Progenitor cell of endocrine pancreas (in vitro differentiated cells): ENCODE data around the gene UBALD1. TPM values are rescaled to one million over a fixed set of nuclear protein-coding genes. Genes with fewer than 3 reads are reported as not detected.
"Not testable (repeated sequence)": the region's sequence is repeated elsewhere in the genome, so short reads cannot be mapped to it uniquely, and the experiment has no call there.

Source experiments
- DNase-seq: peaks from one replicate; pipeline ENCODE4 v3.0.0; 2021; ENCODE audit warnings: low spot score; ENCODE audit not compliant: unreplicated experiment
- H3K27ac Mint-ChIP-seq: 2 replicates; pipeline ENCODE4 v1.8.0; 2021; ENCODE audit warnings: mild to moderate bottlenecking, moderate library complexity, mixed read lengths
- H3K27me3 Mint-ChIP-seq: 2 replicates; pipeline ENCODE4 v1.8.0; 2021; ENCODE audit warnings: mixed read lengths
- H3K36me3 Mint-ChIP-seq: 2 replicates; pipeline ENCODE4 v1.8.0; 2022; ENCODE audit warnings: mixed read lengths; ENCODE audit not compliant: insufficient read depth
- H3K4me1 Mint-ChIP-seq: 2 replicates; pipeline ENCODE4 v1.8.0; 2021; ENCODE audit warnings: low read depth, mixed read lengths
- H3K4me3 Mint-ChIP-seq: 2 replicates; pipeline ENCODE4 v1.8.0; 2021; ENCODE audit warnings: low read depth, mild to moderate bottlenecking, moderate library complexity, mixed read lengths
- H3K9me3 Mint-ChIP-seq: 2 replicates; pipeline ENCODE4 v1.8.0; 2021; ENCODE audit warnings: low read depth, mixed read lengths
- total RNA-seq: library from RNA; stranded (reverse); gene quantifications from 2 replicates; pipeline ENCODE4 v1.2.1, GENCODE V29; 2021
- TF ChIP-seq, protein P1 (sequence below): fragments of 200-600 bp; sonication (generic); IDR thresholded peaks from one replicate; pipeline ENCODE4 v1.5.0; 2021; ENCODE audit warnings: antibody characterized with exemption, mild to moderate bottlenecking; ENCODE audit not compliant: unreplicated experiment

UBALD1 gene
- total RNA-seq, 1 donor from 2014 or later, result 39.4 TPM

- no peaks in the 10 kb centered on the region for H3K9me3 Mint-ChIP-seq
- H3K4me1 Mint-ChIP-seq, result no peaks in the 10 kb centered on the region
- no peaks in the 10 kb centered on the region for H3K36me3 Mint-ChIP-seq
- H3K27ac Mint-ChIP-seq, result no peak overlapping the region
- peaks cover 7% of the 10 kb centered on the region for H3K27me3 Mint-ChIP-seq
- TF ChIP-seq, protein P1, sequence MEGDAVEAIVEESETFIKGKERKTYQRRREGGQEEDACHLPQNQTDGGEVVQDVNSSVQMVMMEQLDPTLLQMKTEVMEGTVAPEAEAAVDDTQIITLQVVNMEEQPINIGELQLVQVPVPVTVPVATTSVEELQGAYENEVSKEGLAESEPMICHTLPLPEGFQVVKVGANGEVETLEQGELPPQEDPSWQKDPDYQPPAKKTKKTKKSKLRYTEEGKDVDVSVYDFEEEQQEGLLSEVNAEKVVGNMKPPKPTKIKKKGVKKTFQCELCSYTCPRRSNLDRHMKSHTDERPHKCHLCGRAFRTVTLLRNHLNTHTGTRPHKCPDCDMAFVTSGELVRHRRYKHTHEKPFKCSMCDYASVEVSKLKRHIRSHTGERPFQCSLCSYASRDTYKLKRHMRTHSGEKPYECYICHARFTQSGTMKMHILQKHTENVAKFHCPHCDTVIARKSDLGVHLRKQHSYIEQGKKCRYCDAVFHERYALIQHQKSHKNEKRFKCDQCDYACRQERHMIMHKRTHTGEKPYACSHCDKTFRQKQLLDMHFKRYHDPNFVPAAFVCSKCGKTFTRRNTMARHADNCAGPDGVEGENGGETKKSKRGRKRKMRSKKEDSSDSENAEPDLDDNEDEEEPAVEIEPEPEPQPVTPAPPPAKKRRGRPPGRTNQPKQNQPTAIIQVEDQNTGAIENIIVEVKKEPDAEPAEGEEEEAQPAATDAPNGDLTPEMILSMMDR, result no peak
- no peak overlapping the region for H3K4me3 Mint-ChIP-seq
- no peak for DNase-seq
Measured at GRCh38 chr16:4583906-4584305, 30.8 kb downstream of the UBALD1 start.

DNA sequence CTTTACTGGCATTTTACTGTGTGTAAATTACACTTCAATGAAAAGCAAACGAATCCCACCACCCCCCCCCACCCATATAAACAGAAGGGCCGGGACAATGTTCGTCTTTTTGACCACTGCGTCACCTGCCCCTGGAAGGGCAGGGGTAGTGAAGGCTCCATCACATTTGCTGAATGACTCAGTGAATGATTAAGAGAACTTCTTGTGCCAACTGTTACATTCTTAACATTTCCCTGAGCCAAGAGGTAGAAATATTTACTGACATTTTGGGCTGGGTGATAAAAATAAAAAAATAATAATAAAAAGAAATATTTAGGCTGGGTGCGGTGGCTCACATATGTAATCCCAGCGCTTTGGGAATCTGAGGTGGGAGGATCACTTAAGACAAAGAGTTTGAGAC, 34.4 kb downstream of the UBALD1 start:
- Mint-ChIP-seq H3K9me3 (no peaks in the 10 kb centered on the region), H3K27me3 (no peaks in the 10 kb centered on the region), H3K36me3 (no peaks in the 10 kb centered on the region), H3K4me1 (no peaks in the 10 kb centered on the region), H3K27ac (no peak overlapping the region), H3K4me3 (no peak overlapping the region)
- DNase-seq, result no peak
- TF ChIP-seq, protein P1, result no peak

GRCh38 chr16:4578961-4579530, 35.6 kb downstream of the UBALD1 start:
- Mint-ChIP-seq H3K27me3 (no peaks in the 10 kb centered on the region), H3K36me3 (no peaks in the 10 kb centered on the region), H3K4me3 (no peak overlapping the region), H3K27ac (no peak overlapping the region), H3K9me3 (no peaks in the 10 kb centered on the region), H3K4me1 (no peaks in the 10 kb centered on the region)
- DNase-seq, result no peak
- TF ChIP-seq, protein P1, result no peak

DNA sequence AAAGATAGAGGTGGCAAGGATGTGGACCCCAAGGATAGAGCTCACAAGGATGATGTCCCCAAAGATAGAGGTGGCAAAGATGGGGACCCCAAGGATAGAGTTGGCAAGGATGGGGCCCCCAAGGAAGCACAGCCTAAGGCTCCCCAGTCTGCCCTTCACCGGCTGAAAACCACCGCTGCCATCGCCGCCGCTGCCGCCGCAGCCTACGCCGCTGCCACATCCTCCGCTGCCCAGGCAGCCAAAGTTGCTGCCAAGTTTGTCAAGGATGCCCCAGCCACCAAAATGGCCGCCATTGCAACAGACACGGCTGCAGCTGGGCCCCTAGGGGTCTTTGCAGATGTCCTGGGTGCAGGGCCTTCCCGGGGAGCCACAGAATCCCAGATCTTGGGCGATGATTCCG, 38.7 kb downstream of the UBALD1 start:
- Mint-ChIP-seq H3K36me3 (no peaks in the 10 kb centered on the region), H3K9me3 (no peaks in the 10 kb centered on the region), H3K27me3 (no peaks in the 10 kb centered on the region), H3K4me3 (no peak overlapping the region), H3K4me1 (no peaks in the 10 kb centered on the region), H3K27ac (no peak overlapping the region)
- TF ChIP-seq, protein P1, result no peak
- no peak for DNase-seq

DNA sequence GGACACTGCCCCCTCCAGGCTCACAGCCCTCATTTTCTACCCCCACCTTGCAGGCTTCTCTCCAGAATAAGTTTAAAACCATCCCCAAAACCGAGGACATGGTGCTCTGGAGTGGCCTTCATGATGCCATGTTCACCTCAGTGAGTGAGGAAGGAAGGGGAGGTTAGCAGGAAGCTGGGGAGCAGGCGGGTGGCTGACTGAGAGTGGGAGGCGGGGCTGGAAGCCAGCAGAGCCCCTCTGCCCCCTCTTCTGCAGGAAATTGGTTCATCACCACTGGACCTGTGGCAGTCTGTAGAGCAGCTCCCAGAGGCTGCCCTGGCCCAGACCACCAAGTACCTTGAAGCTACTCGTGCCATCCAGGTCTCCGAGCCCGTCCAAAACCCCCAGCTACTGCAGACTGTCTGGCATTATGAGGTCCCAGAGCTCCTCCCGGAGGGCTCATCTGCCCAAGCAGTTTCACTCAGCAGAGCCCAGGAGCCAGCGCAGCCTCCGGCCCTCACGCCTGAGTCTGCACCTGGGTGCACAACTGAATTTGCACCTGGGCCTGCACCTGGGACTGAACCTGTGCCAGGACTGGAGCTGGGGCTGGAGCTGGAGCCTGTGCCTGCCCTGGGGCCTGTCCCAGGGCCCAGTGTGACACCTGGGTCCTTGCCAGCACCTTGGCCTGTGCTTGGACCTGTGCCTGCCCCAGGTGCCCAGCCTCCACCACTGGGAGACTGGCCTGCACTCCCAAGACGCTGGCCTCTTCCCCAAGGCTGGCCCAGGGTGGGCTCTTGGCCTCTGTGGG, 39.6 kb downstream of the UBALD1 start:
- H3K9me3 Mint-ChIP-seq, result no peaks in the 10 kb centered on the region
- no peaks in the 10 kb centered on the region for H3K4me1 Mint-ChIP-seq
- DNase-seq, result no peak
- TF ChIP-seq, protein P1, result no peak
- no peak overlapping the region for H3K4me3 Mint-ChIP-seq
- no peak overlapping the region for H3K27ac Mint-ChIP-seq
- H3K27me3 Mint-ChIP-seq, result peaks cover 3% of the 10 kb centered on the region
- H3K36me3 Mint-ChIP-seq, result no peaks in the 10 kb centered on the region

DNA sequence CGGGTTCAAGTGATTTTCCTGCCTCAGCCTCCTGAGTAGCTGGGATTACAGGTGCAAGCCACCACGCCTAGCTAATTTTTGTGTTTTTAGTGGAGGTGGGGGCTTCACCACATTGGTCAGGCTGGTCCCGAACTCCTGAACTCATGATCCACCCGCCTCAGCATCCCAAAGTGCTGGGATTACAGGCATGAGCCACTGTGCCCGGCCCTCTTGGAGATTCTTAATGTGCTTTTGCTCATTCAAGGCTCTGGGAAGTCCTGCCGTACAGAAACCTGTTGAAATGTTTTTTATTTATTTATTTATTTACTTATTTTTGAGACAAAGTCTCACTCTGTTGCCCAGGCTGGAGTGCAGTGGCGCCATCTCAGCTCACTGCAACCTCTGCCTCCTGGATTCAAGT, 40.8 kb downstream of the UBALD1 start:
- not testable (repeated sequence) for H3K9me3 Mint-ChIP-seq, H3K4me1 Mint-ChIP-seq, H3K36me3 Mint-ChIP-seq, H3K27me3 Mint-ChIP-seq, DNase-seq, H3K4me3 Mint-ChIP-seq, H3K27ac Mint-ChIP-seq
